GM12878 (cell line): ENCODE results near the gene SHC1. TPM values are rescaled to one million over a fixed set of nuclear protein-coding genes. Genes with fewer than 3 reads are reported as not detected.

Experiments
- ATAC-seq: fragments of 200-7000 bp; cut with Tn5 transposase; 3 replicates; pipeline ENCODE4 v1.9.1; 2020; ENCODE audit warnings: mild to moderate bottlenecking, moderate library complexity
- BruUV-seq: library from RNA; stranded (reverse); fragments of 400-500 nt; replicated peaks from 2 replicates; lab custom pipeline; 2021; lab: Mats Ljungman, UMichigan
- CTCF ChIA-PET: fragments of 300-600 bp; sonication (Branson Sonifier 250); formaldehyde crosslinking; extraction: SDS; loops from one replicate; lab custom pipeline; 2021; ENCODE audit warnings: inconsistent platforms; lab: Yijun Ruan, JAX
- POLR2A ChIA-PET: fragments of 350-600 bp; formaldehyde crosslinking; extraction: SDS; loops from one replicate; lab custom pipeline; 2021; ENCODE audit warnings: inconsistent platforms; lab: Charles Lee
- RAD21 ChIA-PET: fragments of 300-600 bp; sonication (Branson Sonifier 250); formaldehyde crosslinking; loops from one replicate; lab custom pipeline; 2023; ENCODE audit warnings: antibody characterized with exemption; ENCODE audit not compliant: unreplicated experiment; lab: Charles Lee
- SMC1A ChIA-PET: fragments of 300-600 bp; sonication (Branson Sonifier 250); formaldehyde crosslinking; loops from one replicate; lab custom pipeline; 2023; ENCODE audit not compliant: unreplicated experiment, uncharacterized antibody; lab: Charles Lee
- DNase-seq: peaks from one replicate; pipeline ENCODE4 v3.0.0-alpha.2; 2011; ENCODE audit warnings: low read depth, low spot score
- FAIRE-seq: peaks from 3 replicates; lab custom pipeline; 2011; peaks lifted over from hg19 to GRCh38; lab: Jason Lieb, UNC
- H2AFZ ChIP-seq: 2 replicates; pipeline ENCODE4 v1.6.0; 2011; ENCODE audit warnings: low read depth, low read length, control low read depth; ENCODE audit not compliant: control insufficient read depth
- H3K27ac ChIP-seq: 2 replicates; pipeline ENCODE4 v1.5.1; 2011; ENCODE audit warnings: control low read depth; ENCODE audit not compliant: control insufficient read depth, insufficient read depth
- H3K27me3 ChIP-seq, 2 experiments: replicated peaks in 1 of 2; 2 replicates each; pipeline versions ENCODE4 v1.6.0 to v1.6.1; 2011; ENCODE audit warnings: low read length in 1 of 2; ENCODE audit not compliant: control insufficient read depth in 2 of 2, insufficient read depth in 2 of 2
- H3K36me3 ChIP-seq, 2 experiments: 2 replicates each; pipeline ENCODE4 v1.5.1; 2011; ENCODE audit warnings: low read length in 1 of 2; ENCODE audit not compliant: control insufficient read depth in 2 of 2, insufficient read depth in 2 of 2
- H3K4me1 ChIP-seq: 2 replicates; pipeline ENCODE4 v1.6.1; 2011; ENCODE audit warnings: mild to moderate bottlenecking, low read length, moderate library complexity, mixed read lengths; ENCODE audit not compliant: control insufficient read depth, insufficient read depth
- H3K4me2 ChIP-seq: 2 replicates; pipeline ENCODE4 v1.6.0; 2011; ENCODE audit warnings: control low read depth; ENCODE audit not compliant: control insufficient read depth, insufficient read depth
- H3K4me3 ChIP-seq: fragments of 200-600 bp; sonication (generic); 2 replicates; pipeline ENCODE4 v1.5.1; 2016
- H3K79me2 ChIP-seq: 2 replicates; pipeline ENCODE4 v1.6.0; 2011; ENCODE audit warnings: low read length; ENCODE audit not compliant: control insufficient read depth, insufficient read depth
- H3K9ac ChIP-seq: 2 replicates; pipeline ENCODE4 v1.8.0; 2011; ENCODE audit warnings: low read length, control low read depth, mixed read lengths; ENCODE audit not compliant: control insufficient read depth, insufficient read depth
- H3K9me3 ChIP-seq: replicated peaks from 3 replicates; pipeline ENCODE4 v1.5.1; 2011; ENCODE audit warnings: mild to moderate bottlenecking, low read length; ENCODE audit not compliant: control insufficient read depth, insufficient read depth
- H4K20me1 ChIP-seq: 2 replicates; pipeline ENCODE4 v1.6.0; 2011; ENCODE audit not compliant: control insufficient read depth, insufficient read depth
- BRCA1 ChIP-seq: IDR thresholded peaks from 2 replicates; pipeline ENCODE4 v1.6.1; 2011; ENCODE audit warnings: low read depth, low read length, improper control_type of control experiment
- ETV6 ChIP-seq, 2 experiments: fragments of 450-650 bp in 1 of 2; IDR thresholded peaks in 1 of 2; conservative IDR thresholded peaks in 1 of 2; 2 replicates each; pipeline ENCODE4 v1.6.1; 2014; ENCODE audit warnings: antibody characterized with exemption in 1 of 2, borderline replicate concordance in 1 of 2, low read depth in 1 of 2, mild to moderate bottlenecking in 1 of 2, moderate library complexity in 1 of 2
- KLF5 ChIP-seq: fragments of 450-650 bp; IDR thresholded peaks from 2 replicates; pipeline ENCODE4 v1.6.1; 2014; ENCODE audit warnings: mild to moderate bottlenecking; ENCODE audit not compliant: partially characterized antibody
- MEF2A ChIP-seq: IDR thresholded peaks from 2 replicates; pipeline ENCODE4 v1.6.1; 2011; ENCODE audit warnings: low read depth, mild to moderate bottlenecking, low read length, moderate library complexity; ENCODE audit not compliant: insufficient read depth
- NR2C2 ChIP-seq: IDR thresholded peaks from 2 replicates; pipeline ENCODE4 v1.6.1; 2011; ENCODE audit warnings: borderline replicate concordance, low read depth; ENCODE audit not compliant: control insufficient read depth, insufficient read length
- PAX5 ChIP-seq: IDR thresholded peaks from 2 replicates; pipeline ENCODE4 v1.6.1; 2011; ENCODE audit warnings: low read depth, low read length, borderline replicate concordance
- POLR2A ChIP-seq: IDR thresholded peaks from 2 replicates; pipeline ENCODE4 v1.6.1; 2011; ENCODE audit warnings: low read depth, mild to moderate bottlenecking, low read length
- RB1 ChIP-seq: fragments of 450-650 bp; formaldehyde crosslinking; IDR thresholded peaks from 2 replicates; pipeline ENCODE4 v1.6.1; 2017; ENCODE audit warnings: mild to moderate bottlenecking, borderline replicate concordance
- RBBP5 ChIP-seq: fragments of 200-600 bp; sonication (generic); conservative IDR thresholded peaks from 2 replicates; pipeline ENCODE4 v1.6.1; 2016
- RUNX3 ChIP-seq: IDR thresholded peaks from 2 replicates; pipeline ENCODE4 v1.6.1; 2012; ENCODE audit warnings: low read length, inconsistent platforms
- SIN3A ChIP-seq: IDR thresholded peaks from 2 replicates; pipeline ENCODE4 v1.6.1; 2012; ENCODE audit warnings: low read depth, low read length, improper control_type of control experiment
- SP1 ChIP-seq: IDR thresholded peaks from one replicate; pipeline ENCODE4 v1.6.1; 2011; ENCODE audit warnings: low read depth, low read length
- TCF7 ChIP-seq: IDR thresholded peaks from 2 replicates; pipeline ENCODE4 v1.6.1; 2014; ENCODE audit warnings: antibody characterized with exemption, borderline replicate concordance
- YBX1 ChIP-seq: fragments of 450-650 bp; IDR thresholded peaks from 2 replicates; pipeline ENCODE4 v1.6.1; 2016; ENCODE audit warnings: antibody characterized with exemption
- ZNF207 ChIP-seq: fragments of 450-650 bp; IDR thresholded peaks from 2 replicates; pipeline ENCODE4 v1.6.1; 2014; ENCODE audit warnings: antibody characterized with exemption, mild to moderate bottlenecking, borderline replicate concordance
- ZSCAN29 ChIP-seq: fragments of 450-650 bp; IDR thresholded peaks from 2 replicates; pipeline ENCODE4 v1.6.1; 2017; ENCODE audit warnings: mild to moderate bottlenecking, moderate library complexity
- WGBS: methylation state at CpG from one replicate; pipeline ENCODE4 v1.1.6; 2016; ENCODE audit warnings: low lambda C conversion rate; ENCODE audit not compliant: insufficient replicate concordance, insufficient coverage; ENCODE audit errors: missing lambda C conversion rate; 5-methylcytosine and 5-hydroxymethylcytosine counted together
- in situ Hi-C: fragments of 300-500 bp; cut with MboI; formaldehyde crosslinking; loops from 9 replicates; pipeline ENCODE4 v1.14.3; 2018; ENCODE audit warnings: mixed read lengths
- intact Hi-C: fragments of 100-400 bp; cut with micrococcal nuclease; formaldehyde crosslinking; loops from one replicate; pipeline ENCODE4 v1.14.2; 2022; ENCODE audit not compliant: unreplicated experiment
- polyA plus RNA-seq, 11 experiments: library from polyadenylated mRNA; depleted of rRNA in 4 of 11; unstranded in 6 of 11; stranded (reverse) in 5 of 11; fragments of >200 nt; fragmentation: Nextera tagmentation in 4 of 11; fragmentation: Illumina TruSeq in 1 of 11; extraction: Ambion mirVana in 4 of 11; extraction: Trizol in 1 of 11; gene quantifications; 1 replicate in 1 of 11; 2 replicates in 10 of 11; pipeline versions ENCODE4 v1.2.1 to v1.2.3, GENCODE V29; 2011 to 2016; ENCODE audit warnings: inconsistent platforms in 2 of 11, missing spikeins in 2 of 11, low read depth in 1 of 11
- total RNA-seq, 4 experiments: library from RNA; depleted of rRNA in 3 of 4; stranded (reverse); fragments of >200 nt in 3 of 4; fragmentation: Illumina TruSeq in 1 of 4; extraction: Trizol in 1 of 4; gene quantifications; 2 replicates each; pipeline versions ENCODE4 v1.2.1 to v1.2.3, GENCODE V29; 2013 to 2021

SHC1 gene
- total and polyA plus RNA-seq, 10 of the 15 experiments (the other 5 are each of a cell fraction or from before 2014, with no cell fraction given), result 2.6 to 49.3 (median 25.2) TPM

- ChIA-PET CTCF (interaction anchor here (0.6 to 20.6 kb wide), 8 partner anchors 10 to 45 kb away, joined by 3 to 226 read pairs (median 4); partner anchors contain the start of genes LENEP, PBXIP1, PYGO2 and ZBTB7B), RAD21 (interaction anchor here (0.9 to 2.8 kb wide), 4 partner anchors 11 to 27 kb away, joined by 3 to 20 read pairs (median 9); partner anchors contain the start of genes FLAD1 and PYGO2), SMC1A (interaction anchor here (1.4 to 3.2 kb wide), 4 partner anchors 11 to 102 kb away, joined by 3 to 21 read pairs (median 5); partner anchors contain the start of genes FLAD1, KCNN3 and PBXIP1), POLR2A (interaction anchor here (0.6 to 9.8 kb wide), 7 partner anchors 11 to 301 kb away, joined by 3 to 140 read pairs (median 4); partner anchors contain the start of genes CLK2, FLAD1, PBXIP1 and PMVK)
- no peak overlapping the region for H3K27ac ChIP-seq
- H2AFZ ChIP-seq, result no peak overlapping the region
- DNase-seq (no peak), ATAC-seq (no peak), FAIRE-seq (no peak)
- BruUV-seq, result no TSS peak
- in situ Hi-C loops (no loop called here), intact Hi-C loops (loop anchor here (5.0 kb wide), 1 partner anchor 90 kb away; the partner anchor contains the start of gene EFNA4)
- no peaks in the 10 kb centered on the region for H3K9me3 ChIP-seq
- peaks cover 28% of the 10 kb centered on the region for H3K4me1 ChIP-seq
- no peaks in the 10 kb centered on the region for H4K20me1 ChIP-seq
- H3K9ac ChIP-seq, result no peak overlapping the region
- H3K36me3 ChIP-seq, result peaks cover 4 to 8% of the 10 kb centered on the region in 2 experiments; a peak in 3 of 4 replicates
- TF ChIP-seq RUNX3 (no peak), MEF2A (no peak), PAX5 (no peak), YBX1 (no peak), NR2C2 (no peak), SIN3A (no peak), ZNF207 (no peak), KLF5 (no peak), TCF7 (no peak), POLR2A (no peak), SP1 (no peak), ZSCAN29 (no peak), BRCA1 (no peak), RBBP5 (no peak), ETV6 (conservative IDR thresholded peaks at IDR 0.05 in 1 of 2, IDR thresholded peaks at IDR 0.05 in 1 of 2; ENCODE audit: borderline replicate concordance in 1 of 2, low read depth in 1 of 2) (no peak), RB1 (no peak)
- WGBS, result 97% methylated on average over 3 of the region's 3 CpGs
- H3K27me3 ChIP-seq, result no peaks in the 10 kb centered on the region
- H3K4me2 ChIP-seq, result peak overlapping the region; percentile 88
- H3K79me2 ChIP-seq, result peaks cover 65% of the 10 kb centered on the region
- no peak overlapping the region for H3K4me3 ChIP-seq
Observed at GRCh38 chr1:154972213-154972516, 1.6 kb upstream of the SHC1 start.
